Progenitor cell of endocrine pancreas (in vitro differentiated cells): ENCODE results near the gene RP9. TPM values are rescaled to one million over a fixed set of nuclear protein-coding genes. Genes with fewer than 3 reads are reported as not detected.

ENCODE experiments used
- DNase-seq: peaks from one replicate; pipeline ENCODE4 v3.0.0; 2021; ENCODE audit warnings: low spot score; ENCODE audit not compliant: unreplicated experiment
- H3K27ac Mint-ChIP-seq: 2 replicates; pipeline ENCODE4 v1.8.0; 2021; ENCODE audit warnings: mild to moderate bottlenecking, moderate library complexity, mixed read lengths
- H3K27me3 Mint-ChIP-seq: 2 replicates; pipeline ENCODE4 v1.8.0; 2021; ENCODE audit warnings: mixed read lengths
- H3K36me3 Mint-ChIP-seq: 2 replicates; pipeline ENCODE4 v1.8.0; 2022; ENCODE audit warnings: mixed read lengths; ENCODE audit not compliant: insufficient read depth
- H3K4me1 Mint-ChIP-seq: 2 replicates; pipeline ENCODE4 v1.8.0; 2021; ENCODE audit warnings: low read depth, mixed read lengths
- H3K4me3 Mint-ChIP-seq: 2 replicates; pipeline ENCODE4 v1.8.0; 2021; ENCODE audit warnings: low read depth, mild to moderate bottlenecking, moderate library complexity, mixed read lengths
- H3K9me3 Mint-ChIP-seq: 2 replicates; pipeline ENCODE4 v1.8.0; 2021; ENCODE audit warnings: low read depth, mixed read lengths
- CTCF ChIP-seq: fragments of 200-600 bp; sonication (generic); IDR thresholded peaks from one replicate; pipeline ENCODE4 v1.5.0; 2021; ENCODE audit warnings: antibody characterized with exemption, mild to moderate bottlenecking; ENCODE audit not compliant: unreplicated experiment
- total RNA-seq: library from RNA; stranded (reverse); gene quantifications from 2 replicates; pipeline ENCODE4 v1.2.1, GENCODE V29; 2021

The RP9 gene
- total RNA-seq, 1 donor from 2014 or later, result 26.2 TPM

- Mint-ChIP-seq H3K9me3 (peaks cover 17% of the 10 kb centered on the region), H3K36me3 (peaks cover 2% of the 10 kb centered on the region), H3K4me3 (no peak overlapping the region), H3K4me1 (no peaks in the 10 kb centered on the region), H3K27ac (no peak overlapping the region), H3K27me3 (no peaks in the 10 kb centered on the region)
- no peak for DNase-seq
- TF ChIP-seq CTCF, result no peak
Measured at GRCh38 chr7:33073243-33073642, 36.0 kb downstream of the RP9 start.

GRCh38 chr7:33072471-33072870, 36.7 kb downstream of the RP9 start:
- no peak for TF ChIP-seq CTCF

GRCh38 chr7:33070831-33071230, 38.4 kb downstream of the RP9 start:
- Mint-ChIP-seq H3K27me3 (no peaks in the 10 kb centered on the region), H3K4me1 (no peaks in the 10 kb centered on the region), H3K27ac (no peak overlapping the region), H3K4me3 (no peak overlapping the region), H3K36me3 (peaks cover 9% of the 10 kb centered on the region), H3K9me3 (peaks cover 29% of the 10 kb centered on the region)
- DNase-seq, result no peak
- TF ChIP-seq CTCF, result no peak

More at GRCh38 chr7:33072471-33072870, 36.7 kb downstream of the RP9 start:
- Mint-ChIP-seq H3K4me3 (no peak overlapping the region), H3K27ac (no peak overlapping the region), H3K27me3 (no peaks in the 10 kb centered on the region), H3K36me3 (peaks cover 2% of the 10 kb centered on the region), H3K9me3 (peaks cover 17% of the 10 kb centered on the region), H3K4me1 (no peaks in the 10 kb centered on the region)
- DNase-seq, result no peak

GRCh38 chr7:33070277-33070676, 38.9 kb downstream of the RP9 start:
- Mint-ChIP-seq H3K4me1 (no peaks in the 10 kb centered on the region), H3K9me3 (peaks cover 32% of the 10 kb centered on the region), H3K27ac (no peak overlapping the region)

GRCh38 chr7:33067921-33068320, 41.3 kb downstream of the RP9 start:
- no peak for TF ChIP-seq CTCF
- no peak overlapping the region for H3K4me3 Mint-ChIP-seq
- DNase-seq, result no peak
- H3K36me3 Mint-ChIP-seq, result peaks cover 18% of the 10 kb centered on the region
- H3K27me3 Mint-ChIP-seq, result no peaks in the 10 kb centered on the region
- peaks cover 5% of the 10 kb centered on the region for H3K4me1 Mint-ChIP-seq
- peaks cover 40% of the 10 kb centered on the region for H3K9me3 Mint-ChIP-seq
- H3K27ac Mint-ChIP-seq, result no peak overlapping the region

More at GRCh38 chr7:33070277-33070676, 38.9 kb downstream of the RP9 start:
- TF ChIP-seq CTCF, result no peak
- no peak for DNase-seq
- Mint-ChIP-seq H3K4me3 (no peak overlapping the region), H3K27me3 (no peaks in the 10 kb centered on the region), H3K36me3 (peaks cover 12% of the 10 kb centered on the region)
